GM20000 (cell line): ENCODE measurements around the gene MINDY4.

Experiments used
- DNase-seq: peaks from one replicate; pipeline ENCODE4 v3.0.0; 2012; ENCODE audit warnings: low spot score
- TF ChIP-seq, protein P1 (sequence below): IDR thresholded peaks from 2 replicates; pipeline ENCODE4 v1.5.1; 2012; ENCODE audit warnings: mild to moderate bottlenecking, control low read depth; ENCODE audit errors: extremely low read depth, missing control alignments

Gene MINDY4

DNA sequence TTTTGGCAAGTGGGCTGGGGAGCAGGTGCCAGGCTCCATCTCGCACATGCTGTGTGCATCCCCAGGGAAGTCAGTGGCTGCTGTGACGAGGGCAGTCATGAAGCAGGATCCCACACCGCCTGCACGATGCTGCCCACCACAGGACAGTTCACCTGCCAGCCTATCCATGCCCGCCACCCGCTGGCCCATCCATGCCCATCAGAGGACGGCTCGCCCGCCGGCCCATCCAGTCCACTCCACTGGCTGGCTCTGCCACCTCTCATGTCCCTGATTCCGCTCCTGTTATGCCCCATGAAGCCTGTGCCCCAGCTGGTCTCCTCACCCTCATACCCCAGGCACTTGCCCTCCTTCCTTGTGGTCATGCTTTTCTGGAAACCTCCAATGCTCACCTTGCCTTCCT, 37.5 kb upstream of the MINDY4 start:
- DNase-seq = no peak
- TF ChIP-seq, protein P1, sequence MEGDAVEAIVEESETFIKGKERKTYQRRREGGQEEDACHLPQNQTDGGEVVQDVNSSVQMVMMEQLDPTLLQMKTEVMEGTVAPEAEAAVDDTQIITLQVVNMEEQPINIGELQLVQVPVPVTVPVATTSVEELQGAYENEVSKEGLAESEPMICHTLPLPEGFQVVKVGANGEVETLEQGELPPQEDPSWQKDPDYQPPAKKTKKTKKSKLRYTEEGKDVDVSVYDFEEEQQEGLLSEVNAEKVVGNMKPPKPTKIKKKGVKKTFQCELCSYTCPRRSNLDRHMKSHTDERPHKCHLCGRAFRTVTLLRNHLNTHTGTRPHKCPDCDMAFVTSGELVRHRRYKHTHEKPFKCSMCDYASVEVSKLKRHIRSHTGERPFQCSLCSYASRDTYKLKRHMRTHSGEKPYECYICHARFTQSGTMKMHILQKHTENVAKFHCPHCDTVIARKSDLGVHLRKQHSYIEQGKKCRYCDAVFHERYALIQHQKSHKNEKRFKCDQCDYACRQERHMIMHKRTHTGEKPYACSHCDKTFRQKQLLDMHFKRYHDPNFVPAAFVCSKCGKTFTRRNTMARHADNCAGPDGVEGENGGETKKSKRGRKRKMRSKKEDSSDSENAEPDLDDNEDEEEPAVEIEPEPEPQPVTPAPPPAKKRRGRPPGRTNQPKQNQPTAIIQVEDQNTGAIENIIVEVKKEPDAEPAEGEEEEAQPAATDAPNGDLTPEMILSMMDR = no peak

DNA sequence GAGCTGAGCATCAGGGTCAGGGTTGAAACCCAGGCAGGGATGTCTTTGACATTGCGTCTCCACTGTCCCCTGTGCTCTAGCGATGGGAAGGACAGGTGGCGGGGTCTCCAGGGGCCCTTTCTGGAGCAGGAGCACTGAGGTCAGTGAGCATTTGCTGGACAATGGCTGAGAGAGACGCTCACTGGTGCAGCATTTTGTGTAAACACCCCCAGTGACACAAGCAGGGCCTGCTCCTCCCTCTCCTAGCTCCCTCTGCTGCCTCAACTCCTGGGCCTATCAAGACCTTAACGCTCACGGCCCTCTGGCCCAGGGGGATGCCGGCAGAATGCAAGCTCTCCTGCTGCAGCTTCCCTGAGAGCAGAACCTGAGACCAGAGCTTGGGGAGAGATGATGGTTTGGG, 36.7 kb upstream of the MINDY4 start:
- no peak for DNase-seq
- TF ChIP-seq, protein P1 = no peak

DNA sequence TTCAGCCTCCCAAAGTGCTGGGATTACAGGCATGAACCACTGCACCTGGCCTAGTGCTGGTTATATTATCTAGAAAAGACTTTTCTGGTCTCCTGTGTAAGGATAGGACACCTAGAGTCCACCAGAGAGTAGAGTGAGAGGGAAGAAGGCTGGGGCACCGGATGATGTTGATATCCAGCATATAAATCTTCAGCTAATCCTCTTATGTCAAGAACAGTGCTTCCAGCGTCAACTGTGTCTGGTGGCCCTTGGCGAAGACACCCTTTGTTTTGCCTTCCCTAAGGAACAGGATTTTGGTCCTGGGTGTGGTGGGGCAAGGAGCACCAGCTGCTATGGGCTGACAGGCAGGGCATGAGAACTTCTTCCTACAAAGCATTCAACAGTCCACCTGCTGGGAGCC, 35.6 kb upstream of the MINDY4 start:
- TF ChIP-seq, protein P1 = no peak
- no peak for DNase-seq

DNA sequence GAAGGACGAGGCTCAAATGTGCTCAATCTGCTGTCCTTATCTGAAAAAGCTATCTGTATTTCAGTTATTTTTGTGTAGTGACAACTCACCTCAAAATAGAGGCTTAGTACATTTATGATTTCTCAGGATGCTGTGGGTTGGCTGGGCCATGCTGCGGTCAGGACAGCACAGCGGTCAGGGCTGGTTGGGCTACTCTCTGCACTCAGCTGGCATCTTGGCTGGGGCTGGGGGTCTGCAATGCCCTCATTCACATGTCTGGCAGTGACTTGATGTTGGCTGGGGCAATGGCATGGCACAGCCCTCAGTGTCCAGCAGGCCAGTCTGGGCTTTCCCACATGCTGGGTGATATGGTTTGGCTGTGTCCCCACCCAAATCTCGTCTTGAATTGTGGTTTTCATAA, 34.9 kb upstream of the MINDY4 start:
- TF ChIP-seq, protein P1 = no peak
- DNase-seq = no peak

DNA sequence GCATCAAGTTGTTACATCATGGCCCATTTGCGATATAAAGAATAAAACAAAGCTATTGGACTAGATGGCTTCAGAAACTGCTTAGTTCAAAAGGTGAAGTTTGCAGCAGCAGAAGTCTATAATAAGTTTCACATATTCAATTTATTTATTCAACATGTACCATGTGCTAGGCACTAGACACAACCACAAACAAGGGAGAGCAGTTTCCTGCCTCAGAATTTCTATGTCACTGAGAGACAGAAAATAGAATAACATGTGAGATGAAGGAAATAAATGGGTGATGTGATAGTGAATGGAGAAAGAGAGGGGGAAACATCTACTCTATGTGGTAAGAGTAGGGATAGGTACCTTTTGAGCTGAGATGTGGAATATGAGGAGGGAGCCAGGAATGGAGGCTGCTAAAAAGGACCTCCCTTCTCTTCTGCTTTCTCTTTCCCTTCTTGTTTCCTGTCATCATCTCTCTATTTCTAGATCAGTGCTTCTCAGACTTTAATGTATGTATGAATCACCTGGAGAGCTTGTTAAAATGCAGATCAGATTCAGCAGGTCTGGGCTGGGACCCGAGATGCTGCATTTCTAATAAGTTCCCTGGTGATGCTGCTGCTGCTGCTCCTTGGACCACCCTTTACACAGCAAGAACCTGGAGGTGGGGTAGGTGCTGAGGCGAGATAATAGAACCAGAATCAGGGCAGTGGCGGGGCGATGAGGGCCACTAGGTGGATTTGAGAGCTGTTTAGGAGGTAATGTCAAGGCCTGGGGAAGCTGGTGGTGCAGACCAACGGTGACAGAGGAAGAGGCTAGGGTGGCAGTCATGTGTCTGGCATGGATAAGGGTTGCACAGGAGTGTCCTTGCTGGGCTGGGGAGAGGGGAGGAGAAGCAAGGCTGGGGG, 32.9 kb upstream of the MINDY4 start:
- no peak for DNase-seq
- TF ChIP-seq, protein P1 = no peak

DNA sequence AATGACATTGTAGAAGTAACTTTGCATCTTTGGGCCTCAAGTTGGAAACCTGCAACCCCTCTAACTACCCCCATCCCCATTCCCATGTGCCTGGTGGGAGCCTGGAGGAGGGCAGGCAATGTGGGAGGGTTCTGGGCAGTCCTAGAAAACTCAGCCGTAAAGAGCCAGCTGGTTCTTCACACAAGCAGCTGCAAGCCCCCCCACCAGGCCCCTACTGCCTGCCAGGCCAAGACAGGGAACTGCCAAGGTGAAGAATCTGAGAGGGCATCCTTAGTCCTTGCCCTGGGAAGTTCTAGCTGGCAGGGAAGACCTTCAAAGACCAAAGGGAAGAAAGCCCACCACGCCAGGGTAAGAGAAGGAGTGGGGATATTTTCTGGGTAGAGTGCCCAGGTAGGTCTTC, 31.5 kb upstream of the MINDY4 start:
- no peak for DNase-seq
- TF ChIP-seq, protein P1 = no peak

DNA sequence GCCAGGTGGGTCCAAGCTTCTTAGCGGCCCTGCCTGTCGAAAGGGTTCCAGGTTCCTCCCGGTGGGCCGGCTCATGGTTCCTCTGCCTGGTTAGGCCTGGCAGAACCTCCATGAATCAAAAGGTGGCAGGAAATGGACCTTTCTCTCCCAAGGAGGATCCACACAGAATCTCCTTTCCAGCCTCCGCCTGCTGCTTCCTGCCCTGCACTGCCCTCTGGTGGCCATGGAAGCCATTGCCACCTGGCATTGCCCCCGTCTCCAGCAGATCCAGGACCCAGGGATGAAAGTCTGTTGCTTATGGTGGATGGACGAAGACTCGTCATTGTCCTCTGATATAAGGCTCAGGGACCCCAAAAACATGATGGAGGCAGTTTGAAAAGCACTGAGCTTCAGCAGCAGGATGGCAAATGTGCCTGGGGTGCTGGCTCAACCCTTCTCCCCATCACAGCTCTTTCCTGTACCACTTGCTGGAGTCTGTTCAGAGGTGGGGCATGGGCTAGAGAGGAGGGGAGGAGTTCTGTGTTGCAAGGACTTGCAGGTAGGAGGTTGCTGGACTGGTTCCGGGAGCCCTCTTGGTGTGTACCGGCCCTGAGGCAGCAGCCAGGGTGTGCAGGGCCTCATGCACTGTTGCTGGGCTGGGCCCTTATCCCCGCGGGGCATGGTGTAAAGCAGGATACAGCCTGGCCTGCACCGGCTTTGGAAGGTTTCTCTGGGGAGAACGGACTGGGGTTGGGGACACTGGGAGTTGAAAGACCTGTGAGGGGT, 30.6 kb upstream of the MINDY4 start:
- peak; percentile 84 for DNase-seq
- TF ChIP-seq, protein P1 = peak; percentile 99
